NCI-H2107 treated with DMSO at 0.1 percent for 48 hours (cell line): Measurements from ENCODE around the gene EXOC2.
"Not testable (repeated sequence)": the region's sequence is repeated elsewhere in the genome, so short reads cannot be mapped to it uniquely, and the experiment has no call there.

Source experiments
- DNase-seq: peaks from one replicate; lab custom pipeline; 2025; ENCODE audit not compliant: unreplicated experiment; lab: John Stamatoyannopoulos, UW

Gene EXOC2

DNA sequence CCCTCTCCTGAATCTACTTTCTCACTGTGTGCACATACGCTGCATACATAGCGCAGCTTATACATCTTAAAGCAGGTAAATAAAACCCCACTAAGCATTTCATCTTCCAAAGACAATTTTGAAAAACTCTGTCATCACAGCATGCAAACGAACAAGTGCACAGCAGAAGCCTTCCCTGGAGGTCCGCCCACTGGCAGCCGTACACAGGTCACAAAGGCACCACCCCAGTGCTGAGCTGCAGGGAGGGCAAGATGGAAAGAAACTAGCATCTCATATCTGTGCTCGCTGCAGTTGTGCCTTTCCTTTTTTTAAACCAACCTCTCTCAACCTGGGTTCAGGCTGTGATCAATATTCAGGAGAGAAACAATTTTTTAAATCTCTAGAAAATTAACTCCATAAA, 109.3 kb downstream of the EXOC2 start:
- DNase-seq: no peak

DNA sequence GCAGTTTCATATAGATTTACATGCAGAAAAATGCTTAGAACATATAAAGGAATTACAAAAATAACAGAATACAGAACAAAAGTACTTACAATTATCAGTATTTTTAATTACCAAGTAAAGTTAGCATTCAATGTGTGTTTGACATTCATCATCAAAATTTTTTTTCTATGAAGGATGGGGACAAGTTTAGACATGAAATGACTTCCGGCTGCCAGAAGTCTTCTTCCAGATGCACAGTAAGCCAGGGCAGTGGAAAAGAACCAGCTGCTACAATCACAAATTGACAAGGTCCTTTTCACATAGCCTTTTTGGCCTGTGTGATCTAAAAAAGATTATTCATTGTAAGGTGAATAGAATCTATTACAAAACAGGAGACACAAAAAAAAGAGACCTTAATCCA, 109.8 kb downstream of the EXOC2 start:
- DNase-seq: no peak

DNA sequence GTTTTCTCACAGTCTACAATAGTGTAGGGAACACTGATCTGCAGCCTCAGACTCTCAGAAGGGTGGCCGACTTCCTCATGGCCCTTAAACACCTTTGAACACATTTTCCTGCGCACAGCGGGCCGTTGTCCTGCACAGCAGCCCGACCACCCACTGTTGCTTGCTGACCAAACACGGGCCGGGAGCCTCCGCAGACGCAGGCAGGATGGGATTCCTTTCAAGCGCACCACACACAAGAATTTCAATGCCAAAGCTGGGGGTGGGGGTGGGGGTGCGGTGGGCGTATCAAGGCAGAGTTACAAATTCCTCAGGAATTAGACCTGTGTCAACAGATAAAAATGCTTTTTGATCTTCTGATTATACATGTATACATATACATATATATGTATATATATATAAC, 110.6 kb downstream of the EXOC2 start:
- DNase-seq: no peak

DNA sequence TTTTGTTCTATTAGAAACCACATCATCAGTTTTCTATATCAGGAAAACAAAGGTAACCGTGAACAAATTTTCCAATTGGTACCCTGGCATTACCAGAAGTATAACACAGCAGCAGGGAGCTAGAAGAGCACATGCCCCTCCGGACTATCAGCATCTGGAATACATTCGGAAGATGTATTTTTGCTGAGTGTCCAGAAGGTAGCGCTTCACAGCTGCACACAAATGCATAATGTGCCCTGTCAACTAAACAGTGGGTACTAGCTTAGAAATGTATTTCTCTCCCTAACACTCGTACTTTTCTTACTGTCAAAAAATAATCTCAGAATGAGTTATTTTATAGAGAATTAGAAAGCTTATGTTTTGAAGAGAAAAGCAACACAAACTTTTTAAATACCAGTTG, 113.6 kb downstream of the EXOC2 start:
- DNase-seq: no peak

DNA sequence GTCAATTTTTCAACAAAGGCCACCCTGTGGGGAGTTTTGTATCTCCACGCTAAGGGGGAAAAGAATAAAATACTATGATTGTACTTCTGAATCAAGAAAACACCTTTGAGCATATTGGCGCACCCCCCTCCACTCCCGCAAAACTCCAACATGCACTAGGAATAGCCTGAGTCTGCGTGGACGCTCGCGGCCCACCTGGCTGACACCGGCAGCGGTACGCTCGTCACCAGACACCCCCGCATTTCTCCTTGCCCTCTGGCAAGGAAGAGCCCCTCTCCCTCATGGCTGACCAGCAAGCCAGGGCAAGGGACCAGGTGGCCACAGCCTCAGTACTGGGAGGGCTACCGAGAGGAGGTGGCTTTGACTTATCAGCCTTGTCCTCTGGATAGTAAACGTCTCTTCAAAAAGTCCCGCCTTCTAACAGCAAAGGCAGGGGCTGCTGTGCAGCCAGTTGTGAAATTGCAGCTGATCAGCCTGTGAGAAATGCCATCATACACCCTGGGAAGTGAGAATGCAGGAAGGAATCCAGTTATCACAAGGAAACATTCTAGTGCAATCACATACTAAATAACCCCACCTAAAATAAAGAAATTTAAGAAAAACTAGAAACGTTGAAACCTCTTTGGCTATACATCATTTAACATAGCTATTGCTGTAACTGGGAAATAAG, 120.2 kb downstream of the EXOC2 start:
- no peak for DNase-seq

DNA sequence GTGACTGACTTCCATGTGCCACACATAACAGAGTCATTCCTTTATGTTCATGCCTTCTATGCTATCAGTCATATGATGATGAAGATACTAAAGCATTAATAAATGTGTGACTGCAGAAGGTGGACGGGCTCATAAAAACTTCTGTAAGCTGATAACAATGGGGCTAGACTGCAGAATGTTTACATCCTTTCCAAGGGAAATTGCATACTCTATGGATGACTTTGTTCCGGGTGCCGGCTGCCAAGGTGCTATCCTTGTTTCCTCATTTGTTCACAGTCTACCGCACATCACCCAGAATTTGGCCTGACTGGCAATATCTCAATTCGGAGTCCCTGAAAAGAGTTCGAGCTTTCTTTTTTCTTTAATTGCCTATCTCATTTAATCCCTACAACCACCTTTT, 121.0 kb downstream of the EXOC2 start:
- no peak for DNase-seq

DNA sequence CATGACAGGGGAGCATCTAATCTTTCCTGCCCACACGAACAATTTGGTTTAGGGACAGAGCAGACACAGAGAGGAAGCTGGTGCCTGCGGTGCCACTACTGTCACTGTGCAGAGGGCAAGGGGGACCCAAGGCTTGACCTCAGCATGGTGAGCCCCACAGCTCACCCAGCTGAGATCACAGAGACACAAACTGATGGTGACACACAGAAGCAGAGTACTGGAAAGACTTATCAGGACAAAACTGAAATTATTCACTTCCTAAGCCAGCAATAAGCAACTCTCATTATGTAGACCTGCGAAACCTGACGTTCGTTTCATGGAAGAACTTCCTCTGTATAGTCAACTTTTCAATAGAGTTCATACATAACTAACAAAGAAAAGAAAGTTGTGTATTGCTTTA, 122.1 kb downstream of the EXOC2 start:
- DNase-seq: no peak

DNA sequence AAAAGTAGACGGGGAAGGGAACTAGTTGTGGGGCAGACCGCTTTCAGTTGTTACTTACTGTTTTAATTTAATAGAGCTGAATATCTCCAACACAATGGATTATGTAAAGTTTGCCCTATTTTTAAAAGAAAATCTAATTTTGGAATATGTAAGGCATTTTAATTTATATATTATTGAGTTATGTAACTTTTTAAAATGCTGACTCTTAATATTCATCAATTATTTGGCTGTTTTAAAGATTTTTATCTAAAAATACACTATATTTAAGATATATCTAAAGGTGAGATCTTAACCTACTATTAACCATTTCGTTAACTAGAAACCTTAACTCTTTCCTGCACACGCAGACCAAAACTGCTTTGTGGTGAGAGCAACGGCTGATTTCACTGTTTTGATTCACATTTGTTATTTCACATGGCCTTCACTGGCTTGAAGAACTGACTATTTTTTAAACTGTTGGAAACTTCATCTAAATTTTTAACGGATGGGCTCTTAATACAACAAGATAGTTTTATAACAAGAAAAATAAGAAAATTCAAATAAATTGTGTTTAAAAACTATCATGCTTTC, 123.9 kb downstream of the EXOC2 start:
- DNase-seq: no peak

DNA sequence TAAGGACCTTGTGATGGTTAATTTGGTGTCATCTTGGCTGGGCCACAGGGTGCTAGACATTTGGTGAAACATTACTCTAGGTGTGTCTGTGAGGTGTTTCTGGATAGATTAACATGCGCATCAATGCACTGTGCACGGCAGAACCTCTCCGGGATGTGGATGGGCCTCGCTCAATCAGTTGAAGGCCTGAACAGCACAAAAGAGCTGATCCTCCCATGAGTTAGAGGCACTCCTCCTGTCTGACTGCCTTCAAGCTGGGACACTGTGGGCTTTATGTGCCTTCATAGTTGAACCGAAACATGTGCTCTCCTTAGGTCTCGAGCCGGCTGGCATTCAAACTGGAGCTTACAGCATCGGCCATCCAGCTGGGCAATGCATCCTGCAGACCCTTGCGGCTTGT, 124.9 kb downstream of the EXOC2 start:
- no peak for DNase-seq

DNA sequence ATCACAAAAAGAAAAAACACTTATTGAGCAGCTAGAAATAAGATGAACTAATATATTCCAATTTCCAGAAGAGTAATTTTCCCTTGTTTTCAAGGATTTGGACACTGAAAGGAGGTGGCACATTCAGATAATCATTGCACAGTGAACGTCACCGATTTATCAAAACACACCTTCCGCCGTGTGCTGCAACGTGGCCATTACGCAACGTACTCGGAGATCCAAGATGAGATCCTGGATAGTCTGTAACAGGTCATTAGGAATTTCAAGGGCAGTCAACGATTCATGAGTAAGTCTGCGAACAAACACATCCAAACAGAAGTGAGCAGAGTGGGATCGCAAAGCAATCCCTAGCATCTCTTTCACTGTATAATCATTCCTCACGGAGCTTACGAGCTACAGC, 129.1 kb downstream of the EXOC2 start:
- DNase-seq: no peak

DNA sequence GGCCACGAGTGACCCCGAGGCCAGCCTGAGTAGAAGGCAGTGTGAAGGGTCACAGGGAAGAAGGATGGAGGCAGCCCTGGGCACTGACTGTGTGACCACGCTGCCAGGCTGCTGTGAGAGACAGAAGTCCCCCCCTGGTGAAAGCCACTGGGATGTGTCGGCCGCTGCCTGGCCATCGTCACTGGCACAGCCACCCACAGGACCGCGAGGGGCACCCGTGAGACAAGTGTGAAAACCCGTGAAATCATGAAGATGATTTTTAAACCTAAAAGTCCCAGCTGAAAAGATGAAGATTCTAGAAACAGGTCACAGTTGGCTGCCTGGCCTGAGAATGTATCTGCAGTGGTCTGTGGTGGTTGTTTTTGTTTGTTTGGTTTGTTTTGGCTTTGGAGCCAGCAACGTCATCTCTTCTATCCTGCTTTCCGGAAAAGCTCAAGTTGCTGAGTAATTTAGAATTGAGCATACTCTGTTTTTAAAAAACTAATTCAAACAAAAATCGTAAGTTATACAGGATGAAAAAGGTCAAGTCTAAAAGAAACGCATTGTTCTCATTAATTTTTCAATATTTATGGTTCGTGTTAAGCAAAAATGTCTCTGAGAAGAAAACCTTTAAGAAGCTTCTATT, 130.8 kb downstream of the EXOC2 start:
- no peak for DNase-seq

DNA sequence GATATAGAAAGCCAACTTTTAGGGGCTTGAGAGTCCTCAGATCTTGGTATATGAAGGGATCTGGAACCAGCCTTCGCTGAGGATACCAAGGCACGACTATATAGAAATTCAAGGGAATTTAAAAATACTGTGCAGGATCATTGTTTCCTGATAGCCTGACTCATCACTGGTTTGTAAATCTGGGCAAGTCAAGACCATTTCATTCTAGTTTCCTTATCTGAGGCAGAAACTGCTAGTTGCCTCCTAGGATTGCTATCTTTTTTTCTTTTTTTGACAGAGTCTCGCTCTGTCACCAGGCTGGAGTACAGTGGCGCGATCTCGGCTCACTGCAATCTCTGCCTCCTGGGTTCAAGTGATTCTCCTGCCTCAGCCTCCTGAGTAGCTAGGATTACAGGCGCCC, 131.6 kb downstream of the EXOC2 start:
- DNase-seq: not testable (repeated sequence)

DNA sequence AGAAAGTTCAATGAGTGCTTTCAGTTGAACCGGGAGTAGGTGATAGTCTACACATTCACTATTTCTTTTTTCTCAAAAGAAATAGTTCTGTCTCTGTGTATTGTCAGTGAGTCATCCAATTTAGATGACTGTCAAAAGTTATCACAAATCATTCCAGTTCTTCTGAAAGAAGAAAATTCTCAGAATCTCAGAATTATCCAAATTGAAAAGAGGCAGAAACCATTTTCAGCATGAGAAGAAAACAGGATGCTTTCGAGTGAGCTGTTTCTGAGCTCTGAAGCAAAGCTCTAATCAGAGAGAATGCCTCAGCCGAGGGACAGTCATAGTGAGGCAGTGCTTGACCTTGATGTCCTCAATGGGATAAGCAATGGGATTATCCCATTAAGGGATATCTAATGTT, 134.0 kb downstream of the EXOC2 start:
- no peak for DNase-seq

DNA sequence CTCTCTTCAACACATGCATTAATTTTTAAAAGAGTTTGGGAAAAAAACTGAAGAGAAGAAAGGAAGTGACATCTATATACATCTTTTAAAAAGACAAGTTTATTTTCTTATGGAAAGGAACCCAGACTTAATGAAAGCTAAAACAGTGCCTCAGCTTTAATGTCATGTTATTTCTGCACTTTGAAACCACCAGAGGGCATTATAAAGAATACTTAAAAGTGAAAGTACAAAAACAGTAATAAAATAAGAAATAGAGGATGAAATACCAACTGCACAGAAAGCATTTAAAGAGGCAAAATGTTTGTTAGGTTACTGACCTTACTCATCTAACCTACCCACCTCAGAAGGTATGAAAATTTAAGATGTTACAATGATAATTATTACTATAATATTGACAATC, 134.8 kb downstream of the EXOC2 start:
- DNase-seq: no peak

DNA sequence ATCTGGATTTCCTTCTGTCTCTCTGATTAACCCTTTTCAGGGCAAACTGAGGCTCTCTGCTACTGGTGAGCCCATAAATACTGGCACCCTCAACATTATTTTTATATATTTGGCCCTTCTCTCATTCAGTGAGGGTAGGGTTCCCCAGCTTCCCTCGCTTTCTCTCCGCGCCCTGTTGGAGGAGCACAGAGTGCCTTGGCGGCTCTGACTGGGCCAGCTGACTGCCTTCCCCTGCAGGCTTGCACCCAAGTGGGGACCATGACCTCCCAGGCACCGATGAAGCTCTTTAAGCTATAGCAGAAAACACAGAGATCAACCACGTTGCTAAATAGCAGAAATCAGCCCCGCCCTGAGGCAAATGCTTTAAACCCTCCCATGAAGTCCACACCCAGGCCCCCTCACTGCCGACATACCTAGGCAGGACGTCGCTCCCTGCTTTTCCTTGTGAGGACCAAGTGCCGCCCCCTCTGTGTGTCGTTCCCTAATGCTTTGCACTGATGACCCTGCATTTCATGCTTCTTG, 141.0 kb downstream of the EXOC2 start:
- no peak for DNase-seq

DNA sequence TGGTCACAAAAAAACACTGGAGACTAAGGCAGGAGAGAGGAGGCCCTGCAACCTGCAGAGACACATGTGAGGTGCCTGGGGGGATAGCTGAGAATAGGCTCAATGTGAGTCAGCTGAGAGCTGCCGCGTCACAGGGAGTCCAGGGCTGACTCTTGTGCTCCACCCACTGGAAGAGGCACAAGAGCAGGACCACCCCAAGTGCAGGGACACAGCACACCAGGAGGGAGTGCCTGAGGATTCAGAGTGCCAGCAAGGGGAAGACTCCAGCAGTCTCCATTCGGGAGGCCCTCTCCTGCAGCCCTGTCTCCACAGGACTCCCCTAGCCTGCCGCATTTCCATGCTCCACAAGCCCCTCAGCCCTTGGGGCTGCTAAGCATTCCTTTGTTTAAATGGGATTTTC, 141.5 kb downstream of the EXOC2 start:
- DNase-seq: no peak

DNA sequence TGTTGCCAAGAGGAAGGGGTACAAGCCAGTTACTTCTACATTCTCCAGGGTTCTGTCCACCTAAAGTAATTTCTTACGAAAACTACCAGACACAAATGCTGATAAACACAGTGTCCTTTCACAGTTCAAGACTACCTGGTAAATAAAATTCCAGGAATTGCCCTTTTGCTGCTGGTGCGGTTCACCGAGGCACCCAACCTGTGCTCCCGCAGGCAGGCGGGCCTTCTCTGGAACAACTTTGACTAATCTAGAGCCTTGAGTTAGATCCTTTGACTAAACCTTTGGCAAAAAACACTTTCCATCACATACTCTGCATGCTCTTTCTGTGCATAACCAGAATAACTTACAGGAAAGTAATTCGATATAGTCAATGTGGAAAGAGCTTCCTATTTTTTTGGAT, 143.0 kb downstream of the EXOC2 start:
- DNase-seq: no peak

DNA sequence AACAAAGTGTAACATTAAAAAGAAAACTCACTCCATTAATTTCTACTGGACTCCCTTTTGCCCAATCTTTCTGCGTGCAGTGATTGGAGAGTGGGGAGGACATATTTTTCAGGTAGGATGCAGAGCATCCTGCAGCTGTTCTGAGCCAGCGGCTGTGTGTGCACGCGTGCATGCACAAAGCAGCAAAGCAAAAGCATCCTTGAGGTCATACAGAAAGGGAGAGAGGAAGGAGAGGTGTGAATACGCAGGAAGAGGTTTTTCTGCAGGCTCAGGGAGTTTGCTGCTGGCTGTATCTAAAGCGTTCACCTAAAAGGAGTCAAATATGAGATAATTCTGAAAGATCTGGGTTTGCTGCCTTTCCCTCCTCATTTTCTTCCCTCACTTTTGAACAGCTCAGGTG, 144.4 kb downstream of the EXOC2 start:
- no peak for DNase-seq

DNA sequence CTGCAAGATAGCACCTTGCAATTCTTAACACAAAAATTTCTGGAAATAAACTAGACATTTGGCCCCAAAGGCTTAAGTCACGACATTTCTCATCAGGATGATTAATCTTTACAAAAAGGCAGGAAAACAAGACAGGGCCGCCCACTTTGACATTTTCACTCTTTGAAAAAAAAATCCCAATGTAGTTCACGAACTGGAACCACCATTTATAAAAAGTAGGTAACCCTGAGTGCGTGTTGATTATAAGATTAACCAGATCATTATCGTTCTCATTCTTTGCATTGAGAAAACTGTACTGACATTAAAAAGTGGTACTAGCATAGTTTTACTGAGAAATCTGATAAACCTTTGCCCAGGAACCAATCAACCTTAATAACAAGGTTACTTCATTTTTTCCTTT, 144.8 kb downstream of the EXOC2 start:
- DNase-seq: no peak

DNA sequence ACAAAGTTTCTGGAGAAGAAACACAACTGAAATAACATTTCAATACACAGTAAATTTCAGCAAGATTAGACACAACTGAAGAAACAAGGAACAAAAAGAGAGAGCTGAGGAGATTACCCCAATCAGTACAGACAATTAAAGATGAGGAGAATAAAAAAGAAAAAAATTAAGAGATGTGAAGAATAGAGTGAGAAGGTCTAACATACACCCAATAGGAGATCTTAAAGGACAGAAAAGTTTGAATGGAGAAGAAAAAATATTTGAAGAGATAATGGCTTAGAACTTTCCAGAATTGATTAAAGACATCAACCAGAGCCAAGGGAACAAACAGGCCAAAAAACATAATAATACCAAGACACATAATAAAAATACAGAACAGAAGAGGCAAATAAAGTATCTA, 152.4 kb downstream of the EXOC2 start:
- no peak for DNase-seq

DNA sequence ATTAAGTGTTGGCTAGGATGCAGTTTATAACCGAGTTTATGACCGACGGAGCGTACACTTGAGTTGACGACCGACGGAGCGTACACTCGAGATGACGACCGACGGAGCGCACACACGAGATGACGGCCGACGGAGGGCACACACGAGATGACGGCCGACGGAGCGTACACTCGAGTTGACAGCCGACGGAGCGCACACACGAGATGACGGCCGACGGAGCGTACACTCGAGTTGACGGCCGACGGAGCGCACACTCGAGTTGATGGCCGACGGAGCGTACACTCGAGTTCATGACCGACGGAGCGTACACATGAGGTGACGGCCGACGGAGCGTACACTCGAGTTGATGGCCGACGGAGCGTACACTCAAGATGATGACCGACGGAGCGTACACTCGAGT, 155.8 kb downstream of the EXOC2 start:
- no peak for DNase-seq

DNA sequence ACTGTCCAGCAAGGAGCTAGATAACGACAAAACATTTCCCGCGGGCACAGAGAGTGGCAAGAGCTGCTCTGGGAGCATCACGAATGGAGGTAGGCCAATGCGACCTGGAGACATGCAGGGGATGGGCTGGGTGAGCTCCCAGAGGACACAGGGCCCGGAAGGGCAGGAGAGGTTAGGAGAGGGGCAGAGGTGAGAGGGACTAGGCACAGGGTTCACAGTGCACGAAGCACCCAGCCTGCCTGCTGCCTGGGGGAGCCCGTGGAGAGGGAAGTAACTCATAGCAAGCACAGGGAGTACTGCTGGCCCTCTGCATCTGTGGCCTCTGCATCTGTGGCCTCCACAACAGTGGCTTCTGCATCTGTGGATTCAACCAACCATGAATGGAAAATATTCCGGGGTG, 162.5 kb downstream of the EXOC2 start:
- DNase-seq: no peak

DNA sequence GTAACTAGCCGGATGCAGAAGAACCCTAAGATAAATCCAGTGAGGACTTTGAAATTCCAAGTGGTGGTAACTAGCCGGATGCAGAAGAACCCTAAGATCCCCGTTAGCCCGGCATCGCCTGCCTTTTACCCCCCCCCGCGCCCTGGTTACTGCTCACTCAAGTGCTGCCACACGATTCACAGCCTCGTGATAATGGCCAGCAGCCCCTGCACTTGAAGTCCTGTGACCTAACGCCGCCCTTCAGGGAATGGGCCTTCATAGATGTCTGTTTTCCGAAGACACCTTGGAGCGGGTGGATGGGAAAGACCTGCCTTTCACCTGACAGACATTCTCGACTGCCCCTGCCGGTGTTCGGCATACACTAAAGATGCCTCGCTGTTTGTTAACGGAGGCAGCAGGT, 163.9 kb downstream of the EXOC2 start:
- no peak for DNase-seq
